Islet precursor cell (in vitro differentiated cells): ENCODE measurements around the gene RBMS1.
"Not testable (repeated sequence)": the region's sequence is repeated elsewhere in the genome, so short reads cannot be mapped to it uniquely, and the experiment has no call there.

ENCODE experiments used
- DNase-seq: peaks from one replicate; pipeline ENCODE4 v3.0.0-alpha.2; 2018

RBMS1 gene

GRCh38 chr2:160467086-160467485 is 26.5 kb downstream of the RBMS1 start:
- no peak for DNase-seq

GRCh38 chr2:160465406-160465805 is 28.2 kb downstream of the RBMS1 start:
- DNase-seq: no peak

DNA sequence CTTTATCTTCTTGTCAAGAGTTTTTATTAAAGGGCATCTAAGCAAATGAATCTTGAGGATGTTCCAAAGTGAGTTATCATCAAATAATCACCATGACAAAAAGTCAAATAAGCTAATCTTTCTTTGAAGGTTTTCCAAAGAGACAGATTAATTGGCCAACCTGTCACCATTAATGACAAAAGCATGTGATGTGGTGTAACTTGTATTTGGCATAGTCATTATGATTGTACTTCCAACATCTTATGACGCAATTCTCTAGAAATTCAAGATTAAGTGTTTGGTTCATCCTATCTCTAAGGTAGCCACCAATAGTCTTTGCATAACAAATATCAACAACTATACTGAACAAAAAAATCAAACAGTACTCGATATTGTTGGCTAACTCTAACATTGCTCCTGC is 28.6 kb downstream of the RBMS1 start:
- no peak for DNase-seq

GRCh38 chr2:160464017-160464416 is 29.6 kb downstream of the RBMS1 start:
- DNase-seq: no peak

DNA sequence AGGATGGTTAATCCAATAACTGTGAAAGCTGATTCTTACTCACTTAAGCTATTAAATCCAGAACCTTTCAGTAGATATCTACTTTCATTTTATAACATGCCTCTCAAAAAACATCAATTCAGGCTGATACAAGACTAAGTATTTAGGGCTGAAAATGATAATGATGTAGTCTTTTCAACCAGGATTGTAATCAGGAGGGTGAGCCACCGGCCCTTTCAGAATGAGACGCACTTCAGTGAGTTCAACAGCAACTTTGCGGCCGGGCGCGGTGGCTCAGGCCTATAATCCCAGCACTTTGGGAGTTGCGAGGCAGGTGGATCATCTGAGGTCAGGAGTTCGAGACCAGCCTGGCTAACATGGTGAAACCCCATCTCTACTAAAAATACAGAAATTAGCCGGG is 30.4 kb downstream of the RBMS1 start:
- DNase-seq: no peak

DNA sequence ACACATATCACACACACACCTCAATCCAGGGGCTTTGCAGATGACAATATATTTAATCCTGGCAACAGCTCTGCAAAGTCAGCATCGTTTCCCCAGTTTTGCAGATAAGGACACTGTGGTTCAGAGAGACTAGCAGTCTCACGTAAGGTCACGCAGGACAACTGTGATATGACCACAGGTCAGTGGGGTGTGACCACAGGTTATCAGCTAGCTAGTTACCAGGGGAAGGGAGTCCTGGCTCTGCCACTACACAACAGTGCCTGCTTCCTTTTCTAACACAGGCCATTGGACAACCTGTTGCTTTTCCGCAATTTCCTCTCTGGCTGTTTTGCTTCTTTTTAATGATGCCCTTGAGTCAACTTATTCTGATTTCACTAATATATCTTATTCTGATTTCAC is 33.3 kb downstream of the RBMS1 start:
- no peak for DNase-seq

DNA sequence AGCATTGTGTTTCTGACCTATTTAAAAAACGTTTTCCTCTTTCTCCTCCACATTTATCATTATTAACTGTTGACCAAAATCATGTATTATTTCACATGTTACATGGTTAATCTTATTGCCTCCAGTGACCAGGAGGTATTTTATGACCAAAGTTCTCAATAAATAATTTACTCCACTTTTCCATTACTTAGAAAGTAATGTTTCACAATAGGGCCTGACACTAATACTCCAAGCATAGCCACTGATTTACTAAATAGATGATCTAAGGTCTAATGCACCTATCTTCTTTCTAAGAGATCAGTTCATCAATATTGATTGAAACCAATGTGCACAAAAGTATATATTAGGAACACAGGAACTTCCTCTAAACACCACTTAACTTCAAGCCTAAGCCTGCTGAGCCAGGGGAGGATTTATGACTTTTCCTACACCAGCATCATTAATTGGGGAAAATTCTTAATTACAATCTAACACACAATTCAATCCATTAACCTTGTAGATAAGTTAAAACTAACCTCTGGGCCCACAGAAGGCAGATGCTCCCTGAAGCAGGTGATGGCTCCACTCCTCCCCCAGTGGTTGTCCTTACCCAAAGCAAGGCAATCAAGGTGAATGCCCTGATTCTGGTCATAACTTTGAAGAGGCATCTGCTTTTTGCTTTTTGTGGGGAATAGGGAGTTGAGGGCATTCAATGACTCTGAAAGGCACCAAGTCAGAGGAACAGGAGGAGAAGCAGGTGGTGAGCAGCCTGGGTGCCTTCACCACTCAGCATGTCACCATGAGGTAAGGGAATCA is 33.9 kb downstream of the RBMS1 start:
- DNase-seq: no peak

GRCh38 chr2:160458718-160459453 is 34.7 kb downstream of the RBMS1 start:
- no peak for DNase-seq

DNA sequence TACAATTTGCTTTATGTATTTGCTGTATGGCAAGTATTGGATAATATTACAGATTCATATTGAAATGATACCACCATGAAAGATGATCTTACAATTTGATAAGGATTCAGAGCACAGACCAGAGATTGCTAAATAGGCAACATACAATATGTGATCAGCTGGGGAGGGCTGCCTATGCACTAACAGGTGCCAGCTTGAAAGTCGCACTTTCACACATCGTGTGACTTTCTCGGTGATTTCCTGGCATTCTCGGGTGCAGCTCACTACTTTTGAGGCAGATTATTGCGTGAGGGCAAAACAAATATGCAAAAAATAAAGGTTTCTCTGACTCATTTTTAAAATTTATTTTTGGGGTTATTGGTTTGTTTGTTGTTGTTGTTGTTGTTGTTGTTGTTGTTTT is 36.0 kb downstream of the RBMS1 start:
- no peak for DNase-seq

DNA sequence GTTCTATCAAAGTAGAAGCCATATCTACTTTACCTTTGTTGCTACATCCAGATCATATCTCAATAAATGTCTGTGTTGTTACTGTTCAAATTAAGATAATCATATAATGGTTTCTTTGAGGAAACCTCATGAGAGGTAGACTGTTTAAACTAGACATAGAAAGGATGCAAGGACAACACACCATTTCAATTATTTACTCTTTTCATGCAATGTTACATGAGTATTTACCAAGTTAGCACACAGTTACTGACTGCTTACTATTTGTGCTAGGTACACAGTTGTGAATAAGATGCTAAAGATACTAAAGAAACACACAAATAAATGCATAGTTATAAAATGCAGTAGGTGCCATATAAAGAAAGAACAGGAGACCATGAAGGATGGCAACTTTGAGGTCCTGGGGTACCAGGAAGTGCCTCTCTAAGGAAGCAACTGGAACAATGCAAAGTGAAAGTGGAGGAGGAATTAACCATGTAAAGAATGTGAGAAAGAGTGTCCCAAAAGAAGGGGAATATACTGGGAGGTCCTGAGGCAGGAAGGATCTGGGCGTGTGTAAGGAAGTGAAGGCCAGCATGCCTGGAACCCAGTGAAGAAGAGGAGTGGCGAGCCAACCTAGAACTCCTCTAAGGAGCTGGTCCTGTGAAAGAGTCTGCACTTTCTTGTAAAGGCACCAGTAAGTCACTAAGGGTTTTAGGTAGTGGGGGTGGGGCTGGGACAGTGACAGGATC is 39.4 kb downstream of the RBMS1 start:
- no peak for DNase-seq

- DNase-seq: no peak
Observed at GRCh38 chr2:160453111-160453820, 40.3 kb downstream of the RBMS1 start.

- DNase-seq: no peak
Observed at GRCh38 chr2:160450486-160450885, 43.1 kb downstream of the RBMS1 start.

GRCh38 chr2:160448821-160449220 is 44.8 kb downstream of the RBMS1 start:
- not testable (repeated sequence) for DNase-seq

GRCh38 chr2:160445673-160446072 is 47.9 kb downstream of the RBMS1 start:
- DNase-seq: no peak

- DNase-seq: no peak
Observed at GRCh38 chr2:160442603-160443002, 51.0 kb downstream of the RBMS1 start.

DNA sequence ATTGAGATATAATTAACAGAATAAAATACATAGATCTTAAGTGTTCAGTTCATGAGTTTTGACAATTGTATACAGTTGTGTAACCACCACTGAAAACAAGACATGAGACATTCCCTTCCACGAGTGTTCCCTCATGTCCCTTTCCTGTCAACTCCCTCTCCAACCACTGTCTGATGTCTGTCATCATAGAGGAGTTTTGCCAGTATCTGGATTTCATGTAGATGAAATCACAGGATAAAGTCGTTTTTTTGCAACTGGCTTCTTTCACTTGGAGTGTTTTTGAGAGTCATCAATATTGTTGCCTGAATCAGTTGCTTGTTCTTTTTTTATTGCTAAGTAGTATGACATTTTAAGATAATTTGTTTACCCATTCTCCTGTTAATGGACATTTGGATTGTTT is 52.7 kb downstream of the RBMS1 start:
- no peak for DNase-seq

DNA sequence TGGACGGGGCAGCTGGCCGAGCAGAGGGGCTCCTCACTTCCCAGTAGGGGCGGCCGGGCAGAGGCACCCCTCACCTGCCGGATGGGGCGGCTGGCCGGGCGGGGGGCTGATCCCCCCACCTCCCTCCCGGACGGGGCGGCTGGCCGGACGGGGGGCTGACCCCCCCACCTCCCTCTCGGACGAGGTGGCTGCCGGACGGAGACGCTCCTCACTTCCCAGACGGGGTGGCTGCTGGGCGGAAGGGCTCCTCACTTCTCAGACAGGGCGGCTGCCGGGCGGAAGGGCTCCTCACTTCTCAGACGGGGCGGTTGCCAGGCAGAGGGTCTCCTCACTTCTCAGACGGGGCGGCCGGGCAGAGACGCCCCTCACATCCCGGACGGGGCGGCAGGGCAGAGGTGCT is 54.6 kb downstream of the RBMS1 start:
- DNase-seq: not testable (repeated sequence)

- DNase-seq: no peak
Observed at GRCh38 chr2:160437273-160437672, 56.3 kb downstream of the RBMS1 start.

- DNase-seq: no peak
Observed at GRCh38 chr2:160434254-160434948, 59.2 kb downstream of the RBMS1 start.

GRCh38 chr2:160433466-160434140 is 60.0 kb downstream of the RBMS1 start:
- DNase-seq: no peak

DNA sequence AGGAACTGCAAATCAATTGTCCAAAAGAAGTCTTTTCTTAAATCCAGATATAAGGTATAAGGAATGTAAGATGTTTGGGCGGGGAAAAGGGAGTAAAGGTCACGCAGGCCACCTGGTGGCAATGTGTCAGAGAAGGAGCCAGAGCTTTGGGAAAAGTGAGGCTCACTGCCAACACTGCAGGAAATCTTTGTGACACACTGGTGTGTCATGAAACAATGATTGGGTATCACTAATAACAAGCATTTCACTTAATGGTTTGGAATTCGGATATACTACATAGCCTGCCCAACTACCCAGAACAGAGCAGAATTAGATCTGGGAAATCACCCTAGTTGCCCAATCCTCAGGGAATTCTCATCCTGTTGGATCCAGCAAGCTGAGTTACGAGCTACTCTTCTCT is 61.0 kb downstream of the RBMS1 start:
- DNase-seq: no peak

DNA sequence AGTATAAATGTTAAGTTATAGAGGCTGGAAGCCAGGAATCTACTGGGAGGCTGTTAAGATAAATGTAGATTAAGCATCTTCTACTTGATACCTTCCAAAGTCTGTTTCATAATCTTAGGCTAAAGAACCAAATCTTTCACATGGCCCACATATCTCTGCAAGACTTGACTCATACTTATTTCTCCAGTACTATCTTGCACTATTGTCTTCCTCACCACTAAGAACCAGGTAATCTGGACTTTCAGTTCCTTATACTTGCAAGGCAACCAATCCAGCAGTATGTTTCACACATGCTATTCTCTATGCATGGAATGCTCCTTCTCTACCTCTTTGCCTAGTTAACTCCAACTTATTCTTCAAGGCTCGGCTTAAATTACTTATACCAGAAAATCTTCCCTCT is 62.2 kb downstream of the RBMS1 start:
- no peak for DNase-seq
